ENCODE measurements around the gene NECAB3. TPM values are rescaled to one million over a fixed set of nuclear protein-coding genes. Genes with fewer than 3 reads are reported as not detected.

Gene NECAB3
- total and polyA plus RNA-seq, 2 donors (not counting 3 experiments of a cell fraction or from before 2014, with no cell fraction given): 18.1 to 22.4 TPM

GRCh38 chr20:33669873-33670640 is 4.2 kb downstream of the NECAB3 start:
- Histone ChIP-seq H2AFZ (ENCODE audit: low read depth, low read length) (no peak overlapping the region), H3K79me2 (ENCODE audit: control insufficient read depth, insufficient read depth, low read length) (no peaks in the 10 kb centered on the region), H3K9me1 (replicated peaks; ENCODE audit: control insufficient read depth, extremely low read depth, insufficient read depth, low read length) (no peaks in the 10 kb centered on the region), H3K27me3 (ENCODE audit: control insufficient read depth in 2 of 2, insufficient read depth in 2 of 2, low read length in 2 of 2) (no peaks in the 10 kb centered on the region), H3K4me3 (replicated peaks in 1 of 3; ENCODE audit: insufficient read depth in 1 of 3, low read depth in 1 of 3, low read length in 3 of 3) (no peak overlapping the region), H3K4me1 (ENCODE audit: control insufficient read depth, extremely low read depth, insufficient read depth, low read length) (peaks cover 23% of the 10 kb centered on the region), H3K9ac (replicated peaks; ENCODE audit: extremely low read depth, insufficient read depth, low read length) (no peak overlapping the region), H3K36me3 (ENCODE audit: control insufficient read depth in 2 of 2, extremely low read depth in 1 of 2, insufficient read depth in 2 of 2, low read length in 2 of 2) (peaks cover 0 to 2% of the 10 kb centered on the region in 2 experiments), H3K9me3 (replicated peaks; ENCODE audit: control insufficient read depth, insufficient read depth, low read length) (no peaks in the 10 kb centered on the region), H3K4me2 (ENCODE audit: insufficient read depth, low read length) (no peak overlapping the region), H4K20me1 (replicated peaks; ENCODE audit: control insufficient read depth, extremely low read depth, insufficient read depth, low read length) (no peaks in the 10 kb centered on the region), H3K27ac (ENCODE audit: insufficient read depth, low read depth, low read length) (no peak overlapping the region)
- intact Hi-C loops (cut with micrococcal nuclease): loop anchor here (2.0 to 10.0 kb wide), 3 partner anchors 213 to 397 kb away; partner anchors contain the start of gene RALY
- POLR2A ChIA-PET: no interaction called here
- dilution Hi-C loops (cut with MboI; ENCODE audit: extremely low pct_ligation_motif_present, low sequenced_read_pairs): no loop called here
- no peak for TF ChIP-seq JUN (IDR thresholded peaks at IDR 0.05; ENCODE audit: borderline replicate concordance, insufficient read depth, insufficient read length, low read depth)
- no peak for FAIRE-seq
- no peak for DNase-seq (ENCODE audit: low read depth, low spot score)
- CTCF ChIA-PET: interaction anchor here (0.8 to 1.3 kb wide), 2 partner anchors 9 to 19 kb away, joined by 3 to 4 read pairs; no protein-coding TSS in a partner anchor
- BruUV-seq (replicated peaks): no TSS peak

GRCh38 chr20:33669224-33669623 is 5.0 kb downstream of the NECAB3 start:
- H3K36me3 ChIP-seq (ENCODE audit: control insufficient read depth in 2 of 2, extremely low read depth in 1 of 2, insufficient read depth in 2 of 2, low read length in 2 of 2): peaks cover 0 to 2% of the 10 kb centered on the region in 2 experiments
- no peaks in the 10 kb centered on the region for H3K27me3 ChIP-seq (ENCODE audit: control insufficient read depth in 2 of 2, insufficient read depth in 2 of 2, low read length in 2 of 2)
- TF ChIP-seq, protein P1, sequence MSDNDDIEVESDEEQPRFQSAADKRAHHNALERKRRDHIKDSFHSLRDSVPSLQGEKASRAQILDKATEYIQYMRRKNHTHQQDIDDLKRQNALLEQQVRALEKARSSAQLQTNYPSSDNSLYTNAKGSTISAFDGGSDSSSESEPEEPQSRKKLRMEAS (IDR thresholded peaks at IDR 0.05; ENCODE audit: insufficient read depth, insufficient read length): no peak
- TF ChIP-seq POLR2A (IDR thresholded peaks at IDR 0.05; ENCODE audit: low read depth, low read length) (no peak), GATA2 (IDR thresholded peaks at IDR 0.05; ENCODE audit: insufficient read depth, insufficient read length, low read depth, low read length) (no peak), FOS (IDR thresholded peaks at IDR 0.05; ENCODE audit: borderline replicate concordance, insufficient read depth, low read length) (no peak), MYC (IDR thresholded peaks at IDR 0.05; ENCODE audit: low read depth, low read length) (no peak), JUN (IDR thresholded peaks at IDR 0.05; ENCODE audit: borderline replicate concordance, insufficient read depth, insufficient read length, low read depth) (no peak), POLR2AphosphoS5 (IDR thresholded peaks at IDR 0.05; ENCODE audit: insufficient read depth, low read depth, low read length) (no peak), EZH2 (IDR thresholded peaks at IDR 0.05; ENCODE audit: borderline replicate concordance, low read depth, low read length, severe bottlenecking) (no peak)
- TF ChIP-seq, protein P2, sequence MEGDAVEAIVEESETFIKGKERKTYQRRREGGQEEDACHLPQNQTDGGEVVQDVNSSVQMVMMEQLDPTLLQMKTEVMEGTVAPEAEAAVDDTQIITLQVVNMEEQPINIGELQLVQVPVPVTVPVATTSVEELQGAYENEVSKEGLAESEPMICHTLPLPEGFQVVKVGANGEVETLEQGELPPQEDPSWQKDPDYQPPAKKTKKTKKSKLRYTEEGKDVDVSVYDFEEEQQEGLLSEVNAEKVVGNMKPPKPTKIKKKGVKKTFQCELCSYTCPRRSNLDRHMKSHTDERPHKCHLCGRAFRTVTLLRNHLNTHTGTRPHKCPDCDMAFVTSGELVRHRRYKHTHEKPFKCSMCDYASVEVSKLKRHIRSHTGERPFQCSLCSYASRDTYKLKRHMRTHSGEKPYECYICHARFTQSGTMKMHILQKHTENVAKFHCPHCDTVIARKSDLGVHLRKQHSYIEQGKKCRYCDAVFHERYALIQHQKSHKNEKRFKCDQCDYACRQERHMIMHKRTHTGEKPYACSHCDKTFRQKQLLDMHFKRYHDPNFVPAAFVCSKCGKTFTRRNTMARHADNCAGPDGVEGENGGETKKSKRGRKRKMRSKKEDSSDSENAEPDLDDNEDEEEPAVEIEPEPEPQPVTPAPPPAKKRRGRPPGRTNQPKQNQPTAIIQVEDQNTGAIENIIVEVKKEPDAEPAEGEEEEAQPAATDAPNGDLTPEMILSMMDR (IDR thresholded peaks at IDR 0.05; ENCODE audit: extremely low read depth in 1 of 2, insufficient read depth in 1 of 2, low read depth in 1 of 2, low read length in 2 of 2): no peak
- intact Hi-C loops (cut with micrococcal nuclease) (loop anchor here (2.0 to 10.0 kb wide), 3 partner anchors 212 to 398 kb away; partner anchors contain the start of gene RALY), dilution Hi-C loops (cut with MboI; ENCODE audit: extremely low pct_ligation_motif_present, low sequenced_read_pairs) (no loop called here)
- no peak for DNase-seq (ENCODE audit: low read depth, low spot score)
- no peak overlapping the region for H3K4me2 ChIP-seq (ENCODE audit: insufficient read depth, low read length)
- H3K4me1 ChIP-seq (ENCODE audit: control insufficient read depth, extremely low read depth, insufficient read depth, low read length): peaks cover 16% of the 10 kb centered on the region
- H3K27ac ChIP-seq (ENCODE audit: insufficient read depth, low read depth, low read length): no peak overlapping the region
- ChIA-PET POLR2A (no interaction called here), CTCF (interaction anchor here (1.3 to 3.3 kb wide), 5 partner anchors 10 to 212 kb away, joined by 4 to 36 read pairs (median 13); partner anchors contain the start of gene ZNF341)
- no peaks in the 10 kb centered on the region for H4K20me1 ChIP-seq (replicated peaks; ENCODE audit: control insufficient read depth, extremely low read depth, insufficient read depth, low read length)
- H3K9me3 ChIP-seq (replicated peaks; ENCODE audit: control insufficient read depth, insufficient read depth, low read length): no peaks in the 10 kb centered on the region
- no peaks in the 10 kb centered on the region for H3K79me2 ChIP-seq (ENCODE audit: control insufficient read depth, insufficient read depth, low read length)
- no peak overlapping the region for H3K9ac ChIP-seq (replicated peaks; ENCODE audit: extremely low read depth, insufficient read depth, low read length)
- no peaks in the 10 kb centered on the region for H3K9me1 ChIP-seq (replicated peaks; ENCODE audit: control insufficient read depth, extremely low read depth, insufficient read depth, low read length)
- BruUV-seq (replicated peaks): no TSS peak
- no peak for FAIRE-seq
- H2AFZ ChIP-seq (ENCODE audit: low read depth, low read length): no peak overlapping the region
- no peak overlapping the region for H3K4me3 ChIP-seq (replicated peaks in 1 of 3; ENCODE audit: insufficient read depth in 1 of 3, low read depth in 1 of 3, low read length in 3 of 3)

Measured in endothelial cell of umbilical vein (primary cell).